HCT116 (cell line): ENCODE results near the gene CUX1. TPM values are rescaled to one million over a fixed set of nuclear protein-coding genes. Genes with fewer than 3 reads are reported as not detected.

Experiments used
- ATAC-seq: fragments of 200-7000 bp; cut with Tn5 transposase; 2 replicates; pipeline ENCODE4 v1.9.1; 2020; ENCODE audit warnings: mild to moderate bottlenecking, moderate library complexity
- BruUV-seq: library from RNA; stranded (reverse); fragments of 400-500 nt; replicated peaks from 2 replicates; lab custom pipeline; 2021; lab: Mats Ljungman, UMichigan
- CTCF ChIA-PET: fragments of 300-600 bp; sonication (Branson Sonifier 250); formaldehyde crosslinking; loops from one replicate; lab custom pipeline; 2021; ENCODE audit warnings: antibody characterized with exemption; lab: Charles Lee
- POLR2A ChIA-PET: fragments of 300-600, 350-600 bp; sonication (Branson Sonifier 250); formaldehyde crosslinking; loops from one replicate; lab custom pipeline; 2021; ENCODE audit warnings: antibody characterized with exemption; lab: Charles Lee
- RAD21 ChIA-PET, 2 experiments: fragments of 300-600 bp; sonication (Branson Sonifier 250); formaldehyde crosslinking; loops; one replicate each; lab custom pipeline; 2023; ENCODE audit warnings: low total read pairs in 2 of 2; ENCODE audit not compliant: uncharacterized antibody in 2 of 2, unreplicated experiment in 2 of 2, low non-redundant PET in 1 of 2; lab: Charles Lee
- DNase-seq: peaks from one replicate; pipeline ENCODE4 v3.0.0-alpha.2; 2010; ENCODE audit warnings: low read depth, low spot score
- H2AFZ ChIP-seq: fragments of 200-600 bp; shearing (Covaris generic), sonication (generic); 2 replicates; pipeline ENCODE4 v1.6.1; 2017; ENCODE audit warnings: low read depth, mixed run types, mixed read lengths, antibody characterized with exemption, low read length; ENCODE audit not compliant: poor library complexity, severe bottlenecking
- H3K27ac ChIP-seq: 2 replicates; pipeline ENCODE4 v1.5.1; 2012; ENCODE audit warnings: low read depth, low read length
- H3K27me3 ChIP-seq: fragments of 200-600 bp; sonication (generic); 2 replicates; pipeline ENCODE4 v1.6.1; 2016; ENCODE audit warnings: mixed run types, low read length, mixed read lengths; ENCODE audit not compliant: insufficient read depth
- H3K36me3 ChIP-seq, 2 experiments: fragments of 200-500 bp in 1 of 2; fragments of 200-600 bp in 1 of 2; sonication (Bioruptor generic) in 1 of 2; sonication (generic) in 1 of 2; 2 replicates each; pipeline versions ENCODE4 v1.5.1 to v1.6.1; 2014 to 2016; ENCODE audit warnings: low read length in 2 of 2, inconsistent platforms in 1 of 2, mixed read lengths in 1 of 2, mixed run types in 1 of 2; ENCODE audit not compliant: insufficient read depth in 2 of 2, control insufficient read depth in 1 of 2
- H3K4me1 ChIP-seq, 2 experiments: fragments of 200-600 bp in 1 of 2; sonication (generic) in 1 of 2; 2 replicates each; pipeline versions ENCODE4 v1.5.1 to v1.6.1; 2012 to 2017; ENCODE audit warnings: low read length in 2 of 2, inconsistent platforms in 1 of 2, mild to moderate bottlenecking in 1 of 2, mixed read lengths in 1 of 2, mixed run types in 1 of 2, moderate library complexity in 1 of 2; ENCODE audit not compliant: insufficient read depth in 2 of 2, control insufficient read depth in 1 of 2
- H3K4me2 ChIP-seq: fragments of 200-600 bp; sonication (generic); 2 replicates; pipeline ENCODE4 v1.6.1; 2017; ENCODE audit warnings: mixed run types, low read length, mixed read lengths
- H3K4me3 ChIP-seq, 2 experiments: fragments of 200-600 bp in 1 of 2; sonication (generic) in 1 of 2; replicated peaks in 1 of 2; 2 replicates each; pipeline ENCODE4 v1.5.1; 2011 to 2016; ENCODE audit warnings: low read length in 2 of 2, control low read depth in 1 of 2, low read depth in 1 of 2, mild to moderate bottlenecking in 1 of 2, mixed read lengths in 1 of 2, mixed run types in 1 of 2
- H3K79me2 ChIP-seq: fragments of 200-600 bp; sonication (generic); 2 replicates; pipeline ENCODE4 v1.6.1; 2017; ENCODE audit warnings: mild to moderate bottlenecking, mixed run types, low read length, moderate library complexity, mixed read lengths; ENCODE audit not compliant: insufficient read depth
- H3K9ac ChIP-seq: fragments of 200-600 bp; sonication (generic); 2 replicates; pipeline ENCODE4 v1.6.1; 2016; ENCODE audit warnings: low read length, mixed read lengths
- H3K9me2 ChIP-seq: fragments of 200-600 bp; sonication (generic), shearing (Covaris generic); 2 replicates; pipeline ENCODE4 v1.6.1; 2017; ENCODE audit warnings: mixed run types, mild to moderate bottlenecking, moderate library complexity; ENCODE audit not compliant: insufficient read depth
- H3K9me3 ChIP-seq, 2 experiments: fragments of 200-500 bp in 1 of 2; fragments of 200-600 bp in 1 of 2; sonication (Bioruptor generic) in 1 of 2; sonication (generic) in 1 of 2; 2 replicates each; pipeline ENCODE4 v1.6.1; 2014 to 2017; ENCODE audit warnings: low read length in 2 of 2, mixed read lengths in 2 of 2, inconsistent platforms in 1 of 2, low read depth in 1 of 2, mild to moderate bottlenecking in 1 of 2, mixed run types in 1 of 2, moderate library complexity in 1 of 2; ENCODE audit not compliant: control insufficient read depth in 1 of 2, insufficient read depth in 1 of 2
- H4K20me1 ChIP-seq: fragments of 200-600 bp; sonication (generic), shearing (Covaris generic); 2 replicates; pipeline ENCODE4 v1.6.1; 2017; ENCODE audit warnings: mixed run types, mild to moderate bottlenecking, moderate library complexity; ENCODE audit not compliant: insufficient read depth
- CEBPB ChIP-seq: IDR thresholded peaks from 2 replicates; pipeline ENCODE4 v1.6.1; 2012; ENCODE audit warnings: low read depth
- EGR1 ChIP-seq: IDR thresholded peaks from 2 replicates; pipeline ENCODE4 v1.6.1; 2012; ENCODE audit warnings: low read depth
- ELF1 ChIP-seq: IDR thresholded peaks from 2 replicates; pipeline ENCODE4 v1.6.1; 2012; ENCODE audit warnings: low read depth, borderline replicate concordance
- EZH2 ChIP-seq: fragments of 200-600 bp; sonication (generic); IDR thresholded peaks from 2 replicates; pipeline ENCODE4 v1.6.1; 2017; ENCODE audit warnings: antibody characterized with exemption, mixed run types
- EZH2phosphoT487 ChIP-seq: fragments of 200-600 bp; IDR thresholded peaks from 2 replicates; pipeline ENCODE4 v1.6.1; 2018; ENCODE audit warnings: antibody characterized with exemption, borderline replicate concordance
- FOSL1 ChIP-seq: IDR thresholded peaks from 2 replicates; pipeline ENCODE4 v1.6.1; 2012; ENCODE audit warnings: low read depth
- JUND ChIP-seq: IDR thresholded peaks from 2 replicates; pipeline ENCODE4 v1.6.1; 2012
- POLR2A ChIP-seq: IDR thresholded peaks from 2 replicates; pipeline ENCODE4 v1.7.0; 2011; ENCODE audit warnings: borderline replicate concordance; ENCODE audit not compliant: insufficient read depth, insufficient read length; ENCODE audit errors: extremely low read depth
- POLR2AphosphoS5 ChIP-seq: IDR thresholded peaks from 2 replicates; pipeline ENCODE4 v1.6.1; 2011; ENCODE audit warnings: mild to moderate bottlenecking, low read depth, low read length, moderate library complexity
- RAD21 ChIP-seq: IDR thresholded peaks from 2 replicates; pipeline ENCODE4 v1.6.1; 2012; ENCODE audit warnings: low read depth, mild to moderate bottlenecking
- TCF7L2 ChIP-seq: IDR thresholded peaks from 2 replicates; pipeline ENCODE4 v1.7.0; 2011; ENCODE audit warnings: borderline replicate concordance, inconsistent platforms; ENCODE audit not compliant: insufficient read depth, insufficient read length; ENCODE audit errors: extremely low read depth
- ZFX ChIP-seq: fragments of 450-650 bp; IDR thresholded peaks from 2 replicates; pipeline ENCODE4 v1.6.1; 2017
- intact Hi-C: fragments of 100-400 bp; cut with micrococcal nuclease; formaldehyde crosslinking; loops from 2 replicates; pipeline ENCODE4 v1.10.0; 2022
- total RNA-seq: library from RNA; stranded (reverse); gene quantifications from one replicate; pipeline ENCODE4 v1.2.1, GENCODE V29; 2021; ENCODE audit not compliant: unreplicated experiment
- TF ChIP-seq, protein P1 (sequence below), 3 experiments: fragments of 200-600 bp in 1 of 3; sonication (generic) in 1 of 3; IDR thresholded peaks in 2 of 3; conservative IDR thresholded peaks in 1 of 3; 2 replicates each; pipeline ENCODE4 v1.5.1; 2012 to 2017; ENCODE audit warnings: low read depth in 2 of 3, low read length in 2 of 3, antibody characterized with exemption in 1 of 3, borderline replicate concordance in 1 of 3, control low read depth in 1 of 3, mild to moderate bottlenecking in 1 of 3, mixed read lengths in 1 of 3, mixed run types in 1 of 3, moderate library complexity in 1 of 3; ENCODE audit not compliant: insufficient read depth in 1 of 3

The CUX1 gene
- total RNA-seq, 1 experiment from 2014 or later: 68.9 TPM

DNA sequence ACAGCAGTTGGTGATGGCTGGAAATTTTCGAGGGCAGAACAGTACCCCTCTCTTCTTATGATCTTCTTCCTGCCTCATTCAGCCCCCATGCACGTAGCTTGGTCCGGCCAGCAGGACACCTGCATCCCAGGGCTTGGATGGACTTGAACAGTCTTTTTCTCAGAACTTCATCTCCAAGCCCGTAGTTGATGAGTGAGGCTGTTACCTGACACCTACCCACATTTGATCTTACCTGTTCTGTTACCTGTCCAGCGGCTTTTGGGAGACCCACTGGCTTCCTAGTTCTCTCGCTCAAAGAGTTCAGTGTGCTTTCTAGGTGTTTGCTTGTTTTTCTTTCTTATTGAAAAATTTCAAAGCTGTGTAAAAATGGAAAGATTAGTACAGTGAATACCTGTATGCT, 212.2 kb downstream of the CUX1 start (continued):
- no peak for TF ChIP-seq POLR2A

DNA sequence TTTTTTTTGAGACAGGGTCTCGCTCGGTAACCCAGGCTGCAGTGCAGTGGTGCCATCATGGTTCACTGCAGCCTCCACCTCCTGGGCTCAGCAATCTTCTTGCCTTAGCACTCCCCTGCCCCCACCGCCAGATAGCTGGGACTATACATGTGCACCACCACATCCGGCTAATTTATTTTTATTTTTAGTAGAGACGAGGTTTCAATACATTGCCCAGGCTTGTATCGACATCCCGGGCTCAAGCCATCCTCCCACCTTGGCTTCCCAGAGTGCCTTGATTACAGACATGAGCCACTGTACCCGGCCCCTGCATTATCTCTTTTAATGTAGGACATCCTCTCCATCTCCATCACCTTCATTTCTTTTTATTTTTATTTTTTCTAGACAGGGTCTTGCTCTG, 213.3 kb downstream of the CUX1 start:
- H3K4me1 ChIP-seq: peaks cover 7 to 8% of the 10 kb centered on the region in 2 experiments; a peak in 2 of 4 replicates
- no peaks in the 10 kb centered on the region for H3K36me3 ChIP-seq
- ATAC-seq (no peak), DNase-seq (no peak)
- no TSS peak for BruUV-seq
- CTCF ChIA-PET: no interaction called here
- RAD21 ChIA-PET: no interaction called here
- H3K27ac ChIP-seq: no peak overlapping the region
- no peaks in the 10 kb centered on the region for H4K20me1 ChIP-seq
- intact Hi-C loops: no loop called here
- H2AFZ ChIP-seq: no peak overlapping the region
- TF ChIP-seq EZH2 (no peak), ELF1 (no peak), POLR2A (no peak), ZFX (no peak), JUND (no peak), EGR1 (no peak), RAD21 (no peak), TCF7L2 (no peak), POLR2AphosphoS5 (no peak)
- POLR2A ChIA-PET: no interaction called here
- no peaks in the 10 kb centered on the region for H3K9me3 ChIP-seq
- H3K9ac ChIP-seq: no peak overlapping the region
- H3K4me3 ChIP-seq: no peak overlapping the region
- no peaks in the 10 kb centered on the region for H3K9me2 ChIP-seq
- H3K79me2 ChIP-seq: no peaks in the 10 kb centered on the region
- H3K27me3 ChIP-seq: no peaks in the 10 kb centered on the region
- no peak overlapping the region for H3K4me2 ChIP-seq

DNA sequence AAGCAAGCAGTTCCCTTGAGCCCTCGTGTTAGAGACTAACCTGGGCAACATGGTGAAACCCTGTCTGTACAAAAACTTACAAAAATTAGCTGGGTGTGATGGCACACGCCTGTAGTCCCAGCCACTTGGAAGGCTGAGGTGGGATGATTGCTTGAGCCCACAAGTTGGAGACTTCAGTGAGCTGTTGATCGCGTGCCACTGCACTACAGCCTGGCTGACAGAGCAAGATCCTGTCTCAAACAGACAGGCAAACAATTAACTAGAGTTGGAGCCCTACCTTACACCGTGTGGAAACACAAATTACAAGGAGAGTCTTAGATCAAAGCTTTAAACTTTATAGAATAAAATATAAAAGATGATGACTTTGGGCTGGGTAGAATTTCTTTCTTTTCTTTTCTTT, 219.5 kb downstream of the CUX1 start:
- ATAC-seq (no peak), DNase-seq (no peak)
- Histone ChIP-seq H3K27me3 (no peaks in the 10 kb centered on the region), H3K9me2 (no peaks in the 10 kb centered on the region), H3K27ac (no peak overlapping the region), H4K20me1 (no peaks in the 10 kb centered on the region), H3K4me3 (no peak overlapping the region), H3K79me2 (no peaks in the 10 kb centered on the region; the same call in 1 of the 2 replicates), H3K36me3 (no peaks in the 10 kb centered on the region), H3K9ac (no peak overlapping the region), H2AFZ (no peak overlapping the region), H3K4me2 (no peak overlapping the region), H3K4me1 (peaks cover 13 to 23% of the 10 kb centered on the region in 2 experiments), H3K9me3 (no peaks in the 10 kb centered on the region)
- TF ChIP-seq CEBPB (no peak), ZFX (no peak), EZH2 (no peak), POLR2A (no peak), RAD21 (no peak), EZH2phosphoT487 (no peak), POLR2AphosphoS5 (no peak), FOSL1 (no peak)
- TF ChIP-seq, protein P1, sequence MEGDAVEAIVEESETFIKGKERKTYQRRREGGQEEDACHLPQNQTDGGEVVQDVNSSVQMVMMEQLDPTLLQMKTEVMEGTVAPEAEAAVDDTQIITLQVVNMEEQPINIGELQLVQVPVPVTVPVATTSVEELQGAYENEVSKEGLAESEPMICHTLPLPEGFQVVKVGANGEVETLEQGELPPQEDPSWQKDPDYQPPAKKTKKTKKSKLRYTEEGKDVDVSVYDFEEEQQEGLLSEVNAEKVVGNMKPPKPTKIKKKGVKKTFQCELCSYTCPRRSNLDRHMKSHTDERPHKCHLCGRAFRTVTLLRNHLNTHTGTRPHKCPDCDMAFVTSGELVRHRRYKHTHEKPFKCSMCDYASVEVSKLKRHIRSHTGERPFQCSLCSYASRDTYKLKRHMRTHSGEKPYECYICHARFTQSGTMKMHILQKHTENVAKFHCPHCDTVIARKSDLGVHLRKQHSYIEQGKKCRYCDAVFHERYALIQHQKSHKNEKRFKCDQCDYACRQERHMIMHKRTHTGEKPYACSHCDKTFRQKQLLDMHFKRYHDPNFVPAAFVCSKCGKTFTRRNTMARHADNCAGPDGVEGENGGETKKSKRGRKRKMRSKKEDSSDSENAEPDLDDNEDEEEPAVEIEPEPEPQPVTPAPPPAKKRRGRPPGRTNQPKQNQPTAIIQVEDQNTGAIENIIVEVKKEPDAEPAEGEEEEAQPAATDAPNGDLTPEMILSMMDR (IDR thresholded peaks at IDR 0.05 in 2 of 3, conservative IDR thresholded peaks at IDR 0.05 in 1 of 3; ENCODE audit: borderline replicate concordance in 1 of 3, insufficient read depth in 1 of 3, low read depth in 2 of 3, low read length in 2 of 3): no peak
- CTCF ChIA-PET: no interaction called here
- intact Hi-C loops: no loop called here
- RAD21 ChIA-PET: no interaction called here
- POLR2A ChIA-PET: interaction anchor here (0.8 kb wide), 1 partner anchor 27 kb away, joined by 3 read pairs; no protein-coding TSS in a partner anchor
- BruUV-seq: no TSS peak
